Trophoblast cell (in vitro differentiated cells and primary cell): ENCODE data around the gene RHBDL1.
A peak's percentile ranks its signal among the peaks of the same experiment; 100 is the strongest.

Experiments
- DNase-seq, 2 donors: peaks; one replicate each; pipeline ENCODE4 v3.0.0-alpha.2; 2016
- H2AFZ ChIP-seq: 2 replicates; pipeline ENCODE4 v1.6.1; 2013; ENCODE audit warnings: low read length, moderate library complexity, mild to moderate bottlenecking; ENCODE audit not compliant: insufficient read depth, poor library complexity
- H2AK5ac ChIP-seq: 2 replicates; pipeline ENCODE4 v1.6.1; 2013; ENCODE audit warnings: mild to moderate bottlenecking, low read length
- H2BK120ac ChIP-seq: 2 replicates; pipeline ENCODE4 v1.6.1; 2013; ENCODE audit warnings: low read length, mild to moderate bottlenecking, moderate library complexity; ENCODE audit not compliant: insufficient read depth, poor library complexity
- H2BK12ac ChIP-seq: 2 replicates; pipeline ENCODE4 v1.6.1; 2013; ENCODE audit warnings: mild to moderate bottlenecking, low read length, moderate library complexity
- H2BK5ac ChIP-seq: 2 replicates; pipeline ENCODE4 v1.6.1; 2013; ENCODE audit warnings: low read length, low read depth, moderate library complexity, mild to moderate bottlenecking; ENCODE audit not compliant: poor library complexity
- H3K14ac ChIP-seq: 2 replicates; pipeline ENCODE4 v1.6.1; 2013; ENCODE audit warnings: mild to moderate bottlenecking, low read length
- H3K18ac ChIP-seq: 2 replicates; pipeline ENCODE4 v1.6.1; 2013; ENCODE audit warnings: mild to moderate bottlenecking, low read length
- H3K23ac ChIP-seq: 2 replicates; pipeline ENCODE4 v1.6.1; 2013; ENCODE audit warnings: low read length
- H3K27ac ChIP-seq: 2 replicates; pipeline ENCODE4 v1.5.1; 2013; ENCODE audit warnings: low read depth, mild to moderate bottlenecking, inconsistent platforms, low read length, moderate library complexity
- H3K27me3 ChIP-seq: 2 replicates; pipeline ENCODE4 v1.6.1; 2013; ENCODE audit warnings: inconsistent platforms, mild to moderate bottlenecking, low read length, moderate library complexity; ENCODE audit not compliant: insufficient read depth
- H3K36me3 ChIP-seq, 2 experiments: 1 replicate in 1 of 2; 2 replicates in 1 of 2; pipeline ENCODE4 v1.6.1; 2013; ENCODE audit warnings: low read length in 2 of 2, mild to moderate bottlenecking in 2 of 2, moderate library complexity in 1 of 2; ENCODE audit not compliant: insufficient read depth in 2 of 2, control insufficient read depth in 1 of 2
- H3K4ac ChIP-seq: 2 replicates; pipeline ENCODE4 v1.6.1; 2013; ENCODE audit warnings: low read depth, mild to moderate bottlenecking, low read length, moderate library complexity
- H3K4me1 ChIP-seq, 2 experiments: 1 replicate in 1 of 2; 2 replicates in 1 of 2; pipeline ENCODE4 v1.6.1; 2013; ENCODE audit warnings: low read length in 2 of 2, mild to moderate bottlenecking in 2 of 2, moderate library complexity in 1 of 2; ENCODE audit not compliant: insufficient read depth in 2 of 2, control insufficient read depth in 1 of 2
- H3K4me2 ChIP-seq: 2 replicates; pipeline ENCODE4 v1.6.1; 2013; ENCODE audit warnings: inconsistent platforms, mild to moderate bottlenecking, low read length, moderate library complexity
- H3K4me3 ChIP-seq: 2 replicates; pipeline ENCODE4 v1.5.1; 2013; ENCODE audit warnings: mild to moderate bottlenecking, low read depth, low read length, inconsistent platforms
- H3K79me1 ChIP-seq: one replicate; pipeline ENCODE4 v1.6.1; 2013; ENCODE audit warnings: low read length
- H3K79me2 ChIP-seq: 2 replicates; pipeline ENCODE4 v1.6.1; 2013; ENCODE audit warnings: low read length, mild to moderate bottlenecking; ENCODE audit not compliant: control insufficient read depth, insufficient read depth, poor library complexity
- H3K9ac ChIP-seq: 2 replicates; pipeline ENCODE4 v1.6.1; 2013; ENCODE audit warnings: mild to moderate bottlenecking, low read length
- H3K9me3 ChIP-seq: 2 replicates; pipeline ENCODE4 v1.6.1; 2013; ENCODE audit warnings: low read depth, mild to moderate bottlenecking, control low read depth, inconsistent platforms, low read length; ENCODE audit not compliant: insufficient read depth
- H4K12ac ChIP-seq: 2 replicates; pipeline ENCODE4 v1.6.1; 2013; ENCODE audit warnings: low read depth, mild to moderate bottlenecking, low read length, moderate library complexity
- H4K8ac ChIP-seq: 2 replicates; pipeline ENCODE4 v1.6.1; 2013; ENCODE audit warnings: low read depth, mild to moderate bottlenecking, low read length, moderate library complexity
- H4K91ac ChIP-seq: one replicate; pipeline ENCODE4 v1.6.1; 2013; ENCODE audit warnings: low read depth, mild to moderate bottlenecking, low read length, moderate library complexity
- WGBS: extraction: QIAGEN DNeasy Blood & Tissue Kit; methylation state at CpG from one replicate; pipeline ENCODE4 v1.1.7; 2013; ENCODE audit warnings: missing lambda C conversion rate; ENCODE audit not compliant: insufficient read length, insufficient coverage; ENCODE audit errors: extremely low coverage; 5-methylcytosine and 5-hydroxymethylcytosine counted together

The RHBDL1 gene

DNA sequence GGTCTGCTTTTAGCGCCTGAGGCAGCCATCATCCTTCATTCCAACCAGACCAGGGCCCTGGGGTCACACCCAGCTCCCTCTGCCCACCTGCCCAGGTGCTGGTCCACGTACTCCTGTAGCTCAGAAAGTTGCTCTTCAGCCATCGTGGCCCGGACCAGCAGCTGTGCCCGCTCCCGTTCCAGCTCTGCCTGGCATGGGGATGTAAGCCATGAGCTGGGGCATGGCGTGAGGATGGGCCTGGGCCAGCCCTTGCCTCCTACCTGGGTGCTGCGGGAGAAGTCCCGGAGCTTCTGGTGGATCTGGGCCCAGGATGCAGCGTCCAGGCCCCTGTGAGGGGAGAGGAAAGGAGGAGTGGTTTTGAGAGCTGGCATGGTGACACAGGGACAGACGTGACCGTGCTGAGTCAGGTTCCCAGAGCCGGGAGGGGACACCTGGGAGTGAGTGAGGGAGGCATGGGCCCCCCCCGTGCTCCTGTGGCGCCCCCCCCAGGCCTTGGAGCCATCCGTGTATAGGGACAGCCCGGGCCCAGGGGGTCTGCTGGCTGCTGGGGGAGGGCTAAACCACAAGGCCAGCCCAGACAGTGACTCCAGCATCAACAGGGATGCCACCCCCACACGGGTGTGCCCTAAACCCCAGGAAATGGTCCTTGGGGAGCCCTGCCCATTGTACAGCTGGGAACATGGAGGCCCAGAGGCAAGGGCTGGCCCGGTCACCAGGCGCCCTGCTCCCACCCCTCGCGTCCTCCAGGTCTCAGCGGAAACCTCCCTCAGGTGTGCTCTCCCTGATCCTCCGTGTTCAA, 47.6 kb downstream of the RHBDL1 start:
- H3K18ac ChIP-seq, result no peak overlapping the region
- peaks cover 7% of the 10 kb centered on the region for H3K27me3 ChIP-seq
- no peak overlapping the region for H2BK120ac ChIP-seq
- H3K14ac ChIP-seq, result no peak overlapping the region
- H3K79me1 ChIP-seq, result peaks cover 9% of the 10 kb centered on the region
- H3K4me1 ChIP-seq, result peaks cover 19 to 25% of the 10 kb centered on the region in 2 experiments
- H3K36me3 ChIP-seq, result peaks cover 0 to 3% of the 10 kb centered on the region in 2 experiments
- H3K27ac ChIP-seq, result no peak overlapping the region
- no peak overlapping the region for H3K4me2 ChIP-seq
- no peak overlapping the region for H3K4me3 ChIP-seq
- no peak overlapping the region for H3K4ac ChIP-seq
- H3K23ac ChIP-seq, result no peak overlapping the region
- H4K8ac ChIP-seq, result no peak overlapping the region
- no peak overlapping the region for H2AK5ac ChIP-seq
- peaks cover 6% of the 10 kb centered on the region for H3K79me2 ChIP-seq
- H2AFZ ChIP-seq, result no peak overlapping the region
- H4K12ac ChIP-seq, result no peak overlapping the region
- no peak overlapping the region for H2BK12ac ChIP-seq
- H2BK5ac ChIP-seq, result no peak overlapping the region
- H3K9ac ChIP-seq, result no peak overlapping the region
- no peak for DNase-seq
- no peak overlapping the region for H4K91ac ChIP-seq
- no CpG with 5 or more reads among the region's 24 CpGs for WGBS
- peaks cover 4% of the 10 kb centered on the region for H3K9me3 ChIP-seq

DNA sequence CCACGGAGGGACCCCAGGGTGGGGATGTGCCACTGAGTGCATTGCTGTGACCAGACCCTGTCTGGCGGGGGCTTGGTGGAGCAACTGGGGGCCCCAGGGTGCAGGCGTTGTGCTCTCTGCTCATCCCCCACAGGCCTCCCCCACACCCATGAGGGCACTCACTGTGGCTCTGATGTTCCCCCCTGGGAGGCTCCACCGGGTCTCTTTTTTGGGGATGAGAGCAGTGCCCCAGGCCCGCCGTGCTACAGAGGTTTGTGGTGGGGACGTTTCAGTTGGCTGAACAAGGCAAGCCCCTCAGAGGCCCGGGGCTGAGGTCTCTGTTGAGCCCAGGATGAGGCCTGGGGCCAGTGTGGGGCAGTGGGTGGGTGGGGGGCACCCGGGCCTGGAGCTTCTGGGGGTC, 48.2 kb downstream of the RHBDL1 start:
- Histone ChIP-seq H3K27me3 (peaks cover 7% of the 10 kb centered on the region), H3K4ac (no peak overlapping the region), H3K14ac (no peak overlapping the region), H4K91ac (no peak overlapping the region), H2BK5ac (no peak overlapping the region), H3K27ac (no peak overlapping the region), H3K4me1 (peaks cover 22 to 29% of the 10 kb centered on the region in 2 experiments), H3K9me3 (peaks cover 4% of the 10 kb centered on the region), H4K8ac (no peak overlapping the region), H2BK12ac (no peak overlapping the region), H3K4me2 (no peak overlapping the region), H3K9ac (no peak overlapping the region), H3K79me2 (peaks cover 6% of the 10 kb centered on the region), H3K36me3 (peaks cover 0 to 3% of the 10 kb centered on the region in 2 experiments), H2BK120ac (no peak overlapping the region), H3K23ac (no peak overlapping the region), H3K79me1 (peaks cover 12% of the 10 kb centered on the region), H3K18ac (no peak overlapping the region), H2AFZ (no peak overlapping the region), H4K12ac (no peak overlapping the region), H3K4me3 (no peak overlapping the region), H2AK5ac (no peak overlapping the region)
- no CpG with 5 or more reads among the region's 9 CpGs for WGBS
- DNase-seq, result no peak

GRCh38 chr16:724188-725040, 48.9 kb downstream of the RHBDL1 start:
- no peak overlapping the region for H3K4me3 ChIP-seq
- H4K12ac ChIP-seq, result no peak overlapping the region
- no peak overlapping the region for H3K27ac ChIP-seq
- peaks cover 12% of the 10 kb centered on the region for H3K79me1 ChIP-seq
- H2BK12ac ChIP-seq, result no peak overlapping the region
- no peak overlapping the region for H3K9ac ChIP-seq
- H3K14ac ChIP-seq, result no peak overlapping the region
- peaks cover 4% of the 10 kb centered on the region for H3K9me3 ChIP-seq
- H2BK5ac ChIP-seq, result no peak overlapping the region
- H4K8ac ChIP-seq, result no peak overlapping the region
- no peak overlapping the region for H3K4ac ChIP-seq
- DNase-seq, result peak; percentile 89 to 90
- peaks cover 0 to 3% of the 10 kb centered on the region in 2 experiments for H3K36me3 ChIP-seq
- H2BK120ac ChIP-seq, result no peak overlapping the region
- H3K4me1 ChIP-seq, result peaks cover 22 to 29% of the 10 kb centered on the region in 2 experiments
- H3K4me2 ChIP-seq, result no peak overlapping the region
- peaks cover 6% of the 10 kb centered on the region for H3K79me2 ChIP-seq
- H2AFZ ChIP-seq, result no peak overlapping the region
- no CpG with 5 or more reads among the region's 29 CpGs for WGBS
- H4K91ac ChIP-seq, result no peak overlapping the region
- peaks cover 7% of the 10 kb centered on the region for H3K27me3 ChIP-seq
- no peak overlapping the region for H3K18ac ChIP-seq
- no peak overlapping the region for H2AK5ac ChIP-seq
- H3K23ac ChIP-seq, result no peak overlapping the region

DNA sequence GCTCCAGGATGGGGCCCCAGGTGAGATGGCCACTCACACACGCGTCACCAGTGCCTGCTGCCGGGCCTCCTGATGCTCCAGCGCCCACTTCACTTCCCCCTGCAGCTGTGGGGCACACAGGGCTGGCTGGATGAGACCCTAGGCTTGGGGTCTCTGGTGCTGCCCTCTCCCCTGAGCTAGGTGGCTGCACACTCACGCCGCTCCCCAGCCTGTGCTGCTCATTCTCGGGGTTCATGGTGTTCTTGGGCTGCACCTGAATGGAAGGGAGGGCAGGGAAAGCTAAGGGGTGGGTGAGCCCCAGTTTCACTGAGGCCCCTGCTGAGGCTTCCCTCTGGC, 49.5 kb downstream of the RHBDL1 start:
- Histone ChIP-seq H4K12ac (no peak overlapping the region), H3K14ac (no peak overlapping the region), H2BK5ac (no peak overlapping the region), H3K79me1 (peaks cover 12% of the 10 kb centered on the region), H3K4me3 (no peak overlapping the region), H3K23ac (no peak overlapping the region), H3K9ac (no peak overlapping the region), H3K79me2 (peaks cover 6% of the 10 kb centered on the region), H2AFZ (no peak overlapping the region), H3K27ac (no peak overlapping the region), H3K36me3 (peaks cover 0 to 5% of the 10 kb centered on the region in 2 experiments), H3K9me3 (peaks cover 4% of the 10 kb centered on the region), H4K8ac (no peak overlapping the region), H2BK120ac (no peak overlapping the region), H3K4me2 (no peak overlapping the region), H3K18ac (no peak overlapping the region), H3K27me3 (peaks cover 7% of the 10 kb centered on the region), H3K4ac (no peak overlapping the region), H3K4me1 (peaks cover 19 to 26% of the 10 kb centered on the region in 2 experiments), H4K91ac (no peak overlapping the region), H2BK12ac (no peak overlapping the region), H2AK5ac (no peak overlapping the region)
- DNase-seq, result no peak
- no CpG with 5 or more reads among the region's 7 CpGs for WGBS
